GM19467 (cell line): ENCODE data around the gene CBS.
"Not testable (repeated sequence)": the region's sequence is repeated elsewhere in the genome, so short reads cannot be mapped to it uniquely, and the experiment has no call there.

Experiments used
- ATAC-seq: cut with Tn5 transposase; IDR thresholded peaks from one replicate; pipeline ENCODE4 v1.9.1; 2021; ENCODE audit warnings: mild to moderate bottlenecking, moderate library complexity; ENCODE audit not compliant: unreplicated experiment

The CBS gene

DNA sequence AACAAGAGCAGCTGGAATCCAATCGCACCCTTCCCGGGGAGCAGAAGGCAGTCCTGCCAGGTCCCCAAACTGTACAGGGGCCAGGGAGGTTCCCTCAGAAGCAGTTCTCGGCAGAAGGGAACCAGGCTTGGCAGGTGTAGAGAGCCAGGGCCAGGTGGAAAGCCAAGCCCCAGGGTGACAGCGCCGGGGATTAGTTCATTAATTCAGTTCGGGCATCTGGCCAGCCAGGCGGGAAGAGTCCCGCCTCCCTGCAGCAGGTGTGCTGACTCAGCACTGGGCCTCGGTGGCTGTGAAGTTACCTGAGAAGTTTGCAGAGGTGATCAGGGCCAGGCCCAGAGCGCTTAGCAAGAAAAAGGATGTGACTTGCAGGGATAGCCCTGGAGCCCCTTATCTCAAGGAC, 6.0 kb downstream of the CBS start:
- not testable (repeated sequence) for ATAC-seq

DNA sequence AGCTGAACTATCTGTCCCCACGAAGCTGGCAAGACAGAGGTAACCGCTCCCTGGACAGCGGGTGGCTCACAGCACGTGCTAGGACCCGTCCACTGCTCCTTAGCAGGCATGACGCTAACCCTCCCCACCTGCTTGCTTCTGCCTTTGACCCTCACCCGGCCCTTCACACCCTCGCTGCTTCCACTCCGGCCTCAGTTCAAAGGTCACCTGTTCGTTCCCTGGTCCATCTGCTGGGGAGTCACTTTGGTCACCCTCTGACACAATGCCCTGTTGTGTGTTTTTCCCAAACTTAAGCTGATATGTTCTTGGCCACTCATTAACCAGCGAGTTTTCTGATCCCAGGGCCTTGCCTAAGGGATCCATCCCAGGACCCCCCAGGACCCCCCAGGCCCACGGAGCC, 7.6 kb downstream of the CBS start:
- not testable (repeated sequence) for ATAC-seq

DNA sequence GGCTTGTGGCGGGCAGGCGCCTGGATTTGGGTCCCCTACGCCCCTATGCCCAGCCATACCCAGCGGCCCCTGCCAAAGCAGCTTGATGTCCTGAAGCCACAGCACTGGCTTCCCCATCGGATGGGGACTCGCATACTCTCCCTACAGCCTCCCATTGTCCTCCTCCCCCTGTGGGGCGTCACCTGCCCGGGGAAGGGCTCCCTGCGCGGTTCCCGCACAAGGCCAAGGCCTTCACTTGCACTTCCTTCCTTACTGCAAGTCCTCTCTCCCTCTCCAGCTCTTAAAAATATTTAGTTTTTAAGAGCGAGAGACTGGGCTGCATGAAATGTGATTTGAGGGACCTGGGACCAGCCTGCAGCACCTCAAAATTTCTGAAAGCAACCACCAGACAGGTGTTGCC, 8.9 kb downstream of the CBS start:
- ATAC-seq = not testable (repeated sequence)

DNA sequence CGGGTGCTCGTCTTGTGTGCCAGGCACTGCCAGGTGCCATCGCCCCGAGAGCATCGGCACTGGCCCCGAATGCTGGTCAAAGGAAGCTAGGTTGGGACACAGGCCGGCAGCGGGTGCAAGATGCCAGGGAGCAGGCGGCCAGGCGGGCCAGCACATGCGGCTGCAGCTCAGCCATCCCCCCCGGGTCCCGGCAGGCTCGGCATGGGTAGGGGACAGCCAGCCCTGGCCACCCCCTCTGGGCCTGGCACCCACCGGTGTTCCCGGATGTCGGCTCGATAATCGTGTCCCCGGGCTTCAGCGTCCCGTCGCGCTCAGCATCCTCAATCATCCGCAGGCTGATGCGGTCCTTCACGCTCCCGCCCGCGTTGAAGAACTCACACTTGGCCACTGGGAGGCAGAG, 9.6 kb downstream of the CBS start:
- ATAC-seq = not testable (repeated sequence)

DNA sequence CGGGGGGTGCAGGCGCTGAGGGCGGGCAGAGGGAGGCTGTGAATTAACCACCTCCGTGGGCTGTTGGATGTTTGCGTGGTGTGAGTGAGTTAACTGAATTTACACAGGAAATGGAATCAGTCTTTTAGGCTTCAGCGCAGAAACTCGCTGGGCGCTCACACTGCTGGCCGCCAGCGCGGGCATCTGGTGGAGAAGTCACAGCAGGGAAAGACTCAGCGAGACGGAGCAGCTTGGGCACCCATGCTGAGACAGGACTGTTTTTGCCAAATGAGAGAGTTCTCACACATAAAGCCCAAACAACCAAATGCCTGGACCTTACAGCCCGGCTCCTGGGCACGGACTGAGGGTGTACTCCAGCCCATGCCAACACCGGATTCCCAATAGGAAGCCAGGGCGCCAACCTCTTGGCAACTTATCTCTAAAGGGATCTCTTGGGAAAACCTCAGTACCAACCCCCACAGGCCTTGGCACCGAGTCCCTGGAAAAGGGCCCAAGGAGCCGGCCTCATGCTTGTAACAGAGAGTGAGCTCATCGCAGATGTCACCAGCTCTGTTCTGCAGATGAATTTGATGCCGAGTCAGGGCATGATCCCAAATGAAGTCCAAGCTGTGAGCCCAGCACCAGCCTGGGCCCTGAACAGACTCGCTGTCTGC, 11.2 kb downstream of the CBS start:
- ATAC-seq = not testable (repeated sequence)

DNA sequence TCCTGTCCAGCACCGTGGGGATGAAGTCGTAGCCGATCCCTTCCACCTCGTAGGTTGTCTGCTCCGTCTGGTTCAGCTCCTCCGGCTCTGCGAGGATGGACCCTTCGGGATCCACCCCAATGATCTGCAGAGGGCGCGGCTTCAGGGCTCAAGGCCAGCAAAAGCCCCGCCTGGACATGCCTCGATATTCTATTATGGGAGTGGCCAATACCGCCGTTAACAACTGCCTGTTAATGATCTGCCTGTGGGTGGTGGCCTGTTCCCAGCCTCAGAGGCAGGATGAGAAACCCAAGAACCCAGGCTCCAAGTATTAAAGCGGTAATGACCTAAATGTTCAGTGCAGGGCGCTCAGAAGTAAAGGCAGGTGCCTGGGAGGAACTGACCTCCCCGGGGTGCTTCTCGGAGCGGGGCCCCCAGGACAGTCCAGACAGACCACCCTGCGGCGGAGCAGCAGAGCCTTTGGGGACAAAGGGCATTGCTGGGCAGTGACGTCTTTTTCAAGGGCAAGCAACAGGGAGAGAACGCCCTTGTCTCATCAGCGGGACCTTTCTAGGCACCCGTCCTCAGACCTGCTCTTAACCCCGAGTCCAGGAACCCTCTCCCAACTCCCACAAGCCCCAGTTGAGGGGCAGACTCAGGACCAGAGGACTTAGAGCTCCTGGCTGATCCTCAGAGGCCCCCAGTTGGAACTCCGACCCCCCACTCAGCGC, 12.5 kb downstream of the CBS start:
- not testable (repeated sequence) for ATAC-seq

DNA sequence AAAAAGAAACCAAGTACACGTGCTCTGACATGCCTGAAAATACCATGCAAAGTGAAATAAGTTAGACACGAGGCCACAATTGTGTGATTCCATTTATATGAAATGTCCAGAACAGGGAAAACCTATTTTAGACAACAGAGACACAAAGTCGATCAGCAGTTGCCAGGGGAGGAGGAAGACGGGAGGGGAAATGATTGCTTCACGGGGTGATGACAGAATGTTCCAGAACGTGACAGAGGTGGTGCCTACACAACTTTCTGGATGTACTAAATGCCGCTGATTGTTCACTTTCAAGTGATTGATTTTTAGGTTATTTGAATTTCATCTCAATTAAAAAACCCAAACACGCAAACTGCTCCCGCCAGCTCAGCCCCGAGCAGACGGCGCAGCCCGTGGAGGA, 22.5 kb downstream of the CBS start:
- not testable (repeated sequence) for ATAC-seq

DNA sequence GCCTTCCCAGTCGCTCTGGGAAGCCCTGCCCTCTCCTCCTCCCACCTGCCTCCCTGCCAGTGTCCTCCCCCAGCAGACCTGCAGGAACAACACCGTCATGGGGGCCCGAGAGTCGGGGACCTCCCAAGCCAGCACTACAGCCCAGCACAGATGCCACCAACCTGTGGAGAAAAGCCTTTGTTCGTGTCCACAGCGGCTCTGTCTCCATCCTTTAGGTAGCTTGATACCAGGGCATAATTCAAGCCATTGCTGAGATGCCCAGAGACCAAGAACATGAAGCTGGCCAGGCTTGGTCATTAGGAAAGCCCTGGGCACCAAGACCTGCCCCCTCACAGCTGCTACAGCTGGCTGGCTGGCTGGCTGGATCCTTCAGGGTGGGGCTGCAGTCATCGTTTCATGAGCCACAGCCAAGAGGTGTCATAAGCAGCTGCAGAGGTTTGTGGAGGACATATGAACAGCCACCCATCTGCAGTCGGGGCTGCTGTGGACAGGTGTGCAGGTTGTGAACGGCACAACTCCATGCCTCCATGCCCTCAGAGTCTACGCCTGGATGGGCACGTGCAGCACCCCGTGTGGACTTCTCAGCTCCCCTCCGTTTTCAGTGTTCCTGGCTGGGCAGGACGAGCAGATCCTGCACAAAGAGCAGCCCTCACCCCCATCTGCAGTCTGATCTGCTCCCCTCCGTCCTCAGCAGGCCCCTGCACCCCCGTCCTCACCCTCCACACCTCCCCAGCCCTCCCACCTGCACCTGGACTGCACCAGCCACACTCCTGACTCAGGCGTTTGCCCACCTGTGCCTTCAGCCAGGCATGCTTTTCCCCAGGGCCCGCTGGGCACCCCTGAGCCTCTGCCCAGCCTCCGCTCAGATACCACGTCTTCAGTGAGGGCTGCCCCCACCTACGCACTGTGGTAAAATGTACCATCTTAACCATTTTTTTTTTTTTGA, 29.5 kb downstream of the CBS start:
- not testable (repeated sequence) for ATAC-seq

DNA sequence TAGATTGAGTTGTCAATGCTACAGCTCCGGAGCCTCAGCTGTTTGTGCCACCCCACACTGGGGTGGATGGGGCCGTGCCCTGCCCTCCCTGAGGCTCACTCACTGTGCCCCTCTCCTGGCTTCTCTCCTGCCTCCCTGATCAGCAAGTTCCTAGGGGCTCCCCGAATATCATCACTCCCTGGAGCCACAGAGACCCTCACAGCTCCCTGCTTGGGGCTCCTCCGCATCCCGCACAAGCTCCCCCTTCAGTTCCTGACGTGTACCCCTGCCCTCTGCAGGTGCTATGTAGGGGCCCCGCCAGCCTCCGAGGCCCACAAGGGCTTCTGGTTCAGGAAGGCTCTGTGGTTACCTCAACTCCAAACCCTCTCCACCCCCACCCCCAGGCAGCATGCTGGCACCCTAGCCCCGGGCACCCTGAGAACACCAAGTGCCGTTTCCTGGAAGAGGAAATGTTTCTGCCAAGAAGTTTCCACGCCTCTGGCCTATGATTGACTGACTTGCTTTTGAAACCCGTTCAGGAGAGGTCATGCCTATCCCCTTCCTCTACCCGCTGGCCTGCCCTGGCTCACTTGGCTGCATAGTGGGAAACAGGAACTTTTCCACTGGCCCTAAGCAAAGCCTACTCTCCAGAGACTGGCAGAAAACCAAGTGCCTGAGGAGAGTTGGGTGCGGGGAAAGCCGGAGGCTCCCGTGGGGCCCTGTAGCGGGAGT, 30.3 kb downstream of the CBS start:
- ATAC-seq = not testable (repeated sequence)

DNA sequence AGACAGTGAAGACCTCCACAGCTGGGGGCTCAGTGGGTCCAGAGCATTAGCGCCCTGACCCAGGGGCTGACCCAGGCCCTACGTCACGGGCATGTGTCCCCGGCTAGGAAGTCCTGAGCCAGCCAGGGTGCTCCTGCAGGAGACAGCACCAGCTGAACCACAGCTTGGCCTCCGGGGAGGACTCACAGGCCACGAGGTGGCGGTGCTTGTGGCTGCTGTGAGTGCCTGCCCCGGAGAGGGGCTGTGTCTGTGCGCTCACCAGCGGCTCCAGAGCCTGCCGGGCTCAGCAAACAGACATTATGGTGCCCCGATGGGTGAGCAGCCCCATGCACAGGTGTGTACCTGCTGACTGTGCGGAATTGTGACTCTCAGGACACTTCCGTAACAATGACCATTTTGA, 31.1 kb downstream of the CBS start:
- not testable (repeated sequence) for ATAC-seq

DNA sequence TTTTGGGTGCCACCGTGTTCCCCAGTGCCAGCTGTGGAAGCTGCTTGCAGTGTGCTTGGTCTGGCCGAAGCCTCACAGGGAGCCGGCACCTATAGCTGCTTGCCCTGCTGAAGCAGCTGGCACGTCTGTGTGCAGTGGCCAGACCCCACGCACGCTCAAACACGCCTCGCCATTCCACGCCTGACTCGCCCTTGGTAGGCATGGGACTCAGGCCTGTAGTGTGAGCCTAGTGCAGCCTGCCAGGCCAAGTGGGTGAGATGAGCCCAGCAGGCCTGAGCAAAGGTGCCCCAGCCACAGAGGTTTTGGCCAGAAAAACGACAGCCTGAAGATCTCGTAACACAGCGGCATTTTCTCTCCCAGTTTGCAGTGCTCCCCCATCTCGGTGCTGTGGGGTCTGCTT, 32.3 kb downstream of the CBS start:
- ATAC-seq = not testable (repeated sequence)

DNA sequence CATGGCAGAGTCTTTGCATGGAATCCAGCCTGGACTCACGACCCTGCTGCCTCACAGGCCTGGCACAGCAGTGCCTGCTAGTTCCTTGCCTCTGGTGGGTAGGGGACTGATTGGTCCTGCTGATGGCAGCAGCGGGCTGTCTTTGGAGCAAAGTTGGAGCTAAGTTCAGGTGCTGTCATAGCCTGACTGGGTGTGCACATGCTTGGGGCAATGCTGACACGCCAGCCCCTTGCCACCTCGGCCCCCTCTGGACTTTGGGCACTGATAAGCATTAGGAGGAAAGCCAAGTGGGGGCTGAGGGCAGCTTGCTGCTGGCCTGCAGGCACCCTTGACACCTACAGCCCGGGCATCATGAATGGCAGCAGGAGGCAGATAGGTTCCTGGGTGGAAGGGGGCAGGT, 33.5 kb downstream of the CBS start:
- ATAC-seq = not testable (repeated sequence)

DNA sequence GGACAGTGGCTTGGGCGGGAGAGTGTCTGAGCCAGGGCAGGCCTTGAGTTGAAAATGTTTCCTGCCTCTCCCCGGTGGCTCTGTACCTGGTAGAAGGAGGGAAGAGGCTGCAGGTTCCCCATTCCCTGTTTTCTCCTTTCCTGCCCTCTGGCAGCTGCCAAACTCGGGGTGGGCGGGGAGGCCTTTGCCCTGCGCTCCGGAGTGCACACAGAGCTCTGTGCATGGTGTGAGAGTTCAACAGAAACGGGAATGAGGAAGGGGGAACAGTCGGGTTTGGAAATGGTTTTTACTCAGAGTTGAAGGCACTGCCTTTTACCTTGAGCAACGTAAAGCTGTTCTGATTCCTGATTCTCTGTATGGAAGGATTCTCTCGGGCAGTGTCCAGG, 37.0 kb downstream of the CBS start:
- ATAC-seq = not testable (repeated sequence)

DNA sequence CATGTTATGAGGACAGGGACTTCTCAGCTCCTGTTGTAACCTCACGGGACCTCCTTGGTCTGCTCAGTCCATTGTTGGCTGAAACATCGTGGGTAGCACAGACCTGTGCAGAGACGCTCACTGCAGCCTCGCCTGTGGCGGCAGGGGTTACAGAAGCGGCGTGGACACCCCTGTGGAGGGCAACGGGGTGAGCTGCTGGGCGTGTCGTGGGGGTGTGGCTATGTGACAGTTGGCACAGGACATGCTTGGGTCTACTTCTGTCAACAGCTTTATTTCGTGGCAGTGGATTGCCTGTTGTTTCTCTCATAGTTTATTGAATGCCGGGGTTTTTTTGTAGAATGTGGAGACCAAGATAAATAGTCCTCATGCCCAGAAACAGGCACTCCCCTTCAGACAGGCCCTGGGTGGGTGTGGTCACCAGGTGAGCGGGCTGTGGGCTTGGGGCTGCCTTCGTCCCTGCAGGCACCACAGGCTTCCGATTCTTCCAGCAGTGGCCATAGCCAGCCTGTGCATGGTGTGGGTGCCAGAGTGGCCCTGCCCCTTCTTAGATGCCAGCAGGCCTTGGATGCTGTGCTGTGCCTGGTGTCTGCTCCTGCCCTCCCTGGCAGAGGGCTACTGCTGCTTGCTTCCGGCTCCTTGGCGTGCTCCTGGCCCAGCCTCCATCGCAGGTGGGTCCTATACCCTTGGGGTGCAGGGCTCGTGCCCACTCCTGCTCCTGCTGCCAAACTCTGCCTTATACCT, 37.5 kb downstream of the CBS start:
- not testable (repeated sequence) for ATAC-seq

DNA sequence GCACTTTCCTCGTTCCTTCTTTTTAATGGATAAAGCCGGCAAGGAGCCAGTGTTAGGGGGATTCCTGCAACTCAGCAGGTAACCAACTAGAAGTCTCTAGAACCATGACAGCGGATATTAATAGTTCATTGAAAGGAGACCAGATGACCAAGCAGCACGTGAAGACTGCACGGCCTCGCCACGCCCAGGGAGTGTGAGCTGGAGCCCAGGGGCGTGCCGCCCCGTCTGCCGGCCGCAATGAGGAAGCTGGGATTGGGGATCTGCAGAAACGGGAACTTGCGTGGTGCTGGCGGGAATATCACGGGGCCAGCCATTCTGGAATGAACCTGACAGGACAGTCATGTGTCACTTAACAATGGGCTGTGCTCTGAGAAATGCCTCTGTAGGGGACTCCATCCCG, 38.7 kb downstream of the CBS start:
- not testable (repeated sequence) for ATAC-seq

DNA sequence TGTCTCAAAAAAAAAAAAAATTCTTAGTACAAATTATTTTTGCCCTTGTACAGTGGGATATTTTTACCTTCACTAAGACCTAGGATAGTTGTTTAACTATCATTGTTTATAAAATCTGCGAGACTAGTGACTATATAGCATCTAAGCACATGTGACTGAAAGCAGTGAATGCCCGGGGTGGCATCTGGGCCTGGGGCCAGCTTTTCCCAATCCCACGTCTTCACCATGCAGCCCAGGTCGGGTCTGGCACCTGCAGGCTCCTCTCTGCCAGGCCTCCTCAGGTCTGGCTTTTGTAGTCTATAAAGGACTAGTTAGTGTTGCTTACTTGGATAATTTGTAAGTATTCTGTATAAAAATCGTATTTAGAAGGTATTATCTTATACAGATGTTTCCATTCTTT, 40.8 kb downstream of the CBS start:
- ATAC-seq = no peak

DNA sequence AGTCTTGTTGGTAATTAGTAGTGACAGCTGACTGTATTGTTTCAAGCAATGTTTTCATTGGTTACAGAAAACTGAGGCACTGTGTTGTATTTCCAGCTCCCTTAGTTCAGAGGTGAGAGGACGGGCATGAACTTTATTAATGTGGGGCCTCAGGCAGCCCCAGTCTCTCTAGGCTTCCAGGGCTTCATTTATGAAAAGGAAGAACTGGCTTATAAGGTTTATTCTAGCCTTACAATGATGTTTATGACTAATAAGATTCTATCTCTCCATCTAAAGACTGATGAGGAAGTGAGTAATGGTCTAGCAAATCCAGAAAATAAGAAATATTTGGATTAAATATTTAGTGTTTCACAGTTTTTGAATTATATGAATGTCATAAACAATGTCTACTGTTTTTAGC, 41.5 kb downstream of the CBS start:
- ATAC-seq = no peak

DNA sequence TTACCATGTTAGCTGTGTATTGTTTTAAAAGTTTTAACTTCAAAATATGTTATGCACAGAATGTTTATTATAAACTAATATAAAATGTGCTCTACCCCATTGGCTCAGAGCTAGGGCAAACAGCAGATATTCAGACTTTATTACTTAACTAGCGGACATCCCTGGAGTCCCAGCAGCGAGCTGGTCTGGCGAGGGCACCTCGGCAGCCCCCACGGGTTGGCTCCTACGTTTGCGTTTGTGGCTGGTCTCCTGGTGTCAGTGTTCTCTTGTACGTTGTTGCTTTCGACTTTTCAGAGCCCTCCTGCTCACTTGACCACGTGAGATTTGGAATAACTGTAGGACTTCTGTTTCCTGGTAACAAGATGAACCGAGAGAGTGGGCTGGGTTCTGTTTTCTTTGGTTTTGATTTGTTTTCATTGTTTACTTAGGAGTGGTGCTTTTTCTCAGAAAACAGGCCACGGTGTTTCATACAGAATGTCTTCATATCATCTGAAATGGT, 44.5 kb downstream of the CBS start:
- ATAC-seq = no peak

DNA sequence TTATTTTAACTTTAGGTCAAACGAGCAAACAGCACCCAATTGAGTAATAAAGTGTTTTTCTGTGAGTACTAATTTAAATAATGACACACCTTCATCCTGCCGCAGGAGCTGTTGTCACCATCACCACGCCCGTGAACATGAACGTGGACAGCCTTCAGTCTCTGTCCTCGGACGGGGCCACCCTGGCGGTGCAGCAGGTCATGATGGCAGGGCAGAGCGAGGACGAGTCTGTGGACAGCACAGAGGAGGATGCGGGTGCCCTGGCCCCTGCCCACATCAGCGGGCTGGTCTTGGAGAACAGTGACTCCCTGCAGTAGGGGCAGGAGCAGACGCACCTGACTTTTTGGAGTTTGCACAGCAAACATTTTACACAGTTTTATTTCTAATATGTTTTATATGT, 45.9 kb downstream of the CBS start:
- ATAC-seq = no peak
